HG03521 (cell line): Measurements from ENCODE around the gene MRM1.

Experiments
- ATAC-seq: cut with Tn5 transposase; IDR thresholded peaks from one replicate; pipeline ENCODE4 v1.9.1; 2021; ENCODE audit warnings: mild to moderate bottlenecking, moderate library complexity; ENCODE audit not compliant: unreplicated experiment

MRM1 gene

GRCh38 chr17:36601303-36602029, at the start of gene MRM1:
TSS of gene MRM1 (plus strand) at chr17:36601583. CDS start at chr17:36601811, 228 bp downstream.
- ATAC-seq = peak; percentile 84

DNA sequence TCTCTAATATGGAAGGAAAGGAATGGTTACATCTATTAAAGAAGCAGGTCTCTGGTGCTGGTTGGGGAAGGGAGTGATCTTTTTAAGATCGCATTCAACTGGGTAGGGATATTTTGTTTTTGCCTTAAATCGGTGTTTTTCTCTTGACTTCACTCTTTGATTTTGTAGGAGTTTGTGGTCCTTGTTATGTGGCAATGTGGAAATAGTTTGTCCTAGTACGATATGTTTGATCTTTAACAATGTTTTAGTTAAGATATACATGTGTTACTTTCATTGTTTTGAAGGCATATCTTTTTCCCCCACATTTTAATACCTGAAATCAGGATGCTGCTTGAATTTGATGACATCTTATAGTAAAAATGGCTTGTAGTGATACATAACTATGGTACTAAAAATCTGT, 47.9 kb upstream of the MRM1 start:
- no peak for ATAC-seq

DNA sequence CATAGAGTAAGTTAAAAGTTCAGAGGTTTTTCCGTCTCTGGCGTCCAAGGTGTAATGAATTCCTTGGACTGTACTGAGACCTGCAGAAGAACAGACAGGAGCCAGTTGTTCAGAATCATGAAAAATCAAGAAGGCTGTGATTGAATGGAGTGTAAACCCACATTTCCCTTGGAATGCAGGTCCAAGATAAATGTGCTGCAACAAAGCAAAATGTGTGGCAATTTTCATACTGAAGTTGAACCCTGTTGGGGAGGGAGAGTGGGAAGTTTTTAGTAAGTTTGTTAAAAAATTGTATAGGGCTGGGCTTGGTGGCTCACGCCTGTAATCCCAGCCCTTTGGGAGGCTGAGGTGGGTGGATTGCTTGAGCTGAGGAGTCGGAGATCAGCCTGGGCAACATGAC, 35.3 kb upstream of the MRM1 start:
- ATAC-seq = no peak

DNA sequence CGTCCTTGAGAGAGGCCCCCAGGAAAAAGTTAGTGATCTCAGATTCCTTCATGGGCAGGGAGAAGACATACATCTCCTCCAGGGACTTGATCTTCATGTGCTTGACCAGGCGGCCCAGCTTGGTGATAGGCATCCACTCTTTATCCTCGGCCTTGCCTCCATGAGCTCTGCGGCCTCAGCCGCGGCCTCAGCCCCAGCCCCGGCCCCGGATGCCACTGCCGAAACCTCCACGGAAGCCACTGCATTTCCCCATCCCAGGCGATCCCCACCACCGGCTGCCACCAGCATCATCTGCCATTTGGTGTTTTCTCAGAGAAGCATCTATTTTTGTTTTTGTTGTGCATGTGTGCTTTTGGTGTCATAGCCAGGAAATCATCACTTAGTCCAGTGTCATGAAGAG, 26.4 kb upstream of the MRM1 start:
- ATAC-seq = no peak

DNA sequence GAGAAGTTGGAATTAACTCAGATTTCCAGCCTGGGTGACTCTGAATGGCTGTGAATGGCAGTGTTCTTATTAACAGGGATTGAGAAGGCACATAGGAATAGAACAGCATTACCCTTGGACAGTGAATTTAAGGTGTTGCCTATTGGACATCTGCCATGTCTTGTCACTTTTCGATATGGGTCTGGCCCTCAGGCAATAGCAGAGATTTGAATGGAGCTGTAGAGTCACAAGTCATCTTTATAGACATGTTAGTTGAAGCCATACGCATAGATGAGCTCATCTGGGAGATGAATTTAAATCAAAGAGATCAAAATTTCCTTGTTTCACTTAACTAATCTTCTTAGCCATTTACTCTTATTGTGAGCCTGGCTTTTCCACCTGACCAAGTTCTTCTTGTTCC, 24.6 kb upstream of the MRM1 start:
- no peak for ATAC-seq

- no peak for ATAC-seq
Measured at GRCh38 chr17:36578671-36579070, 22.7 kb upstream of the MRM1 start.

DNA sequence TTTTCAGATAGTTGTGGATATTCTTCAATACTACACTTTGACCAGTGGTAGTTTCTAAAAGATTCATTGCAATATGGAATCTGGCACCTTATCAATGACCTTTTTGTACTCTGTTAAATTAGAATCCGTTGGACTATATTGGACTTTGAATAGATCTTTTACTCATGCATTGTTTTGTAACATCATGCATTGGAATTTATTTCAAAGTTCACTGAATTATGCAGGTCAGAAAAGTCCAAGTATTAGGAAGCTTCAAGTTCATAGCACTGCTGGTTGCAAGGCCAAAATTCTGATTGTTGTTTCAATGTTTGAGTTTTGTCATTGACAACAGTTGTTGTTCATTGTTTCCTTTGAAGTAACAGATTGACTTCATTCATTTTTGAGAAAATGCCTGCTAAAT, 17.6 kb upstream of the MRM1 start:
- no peak for ATAC-seq

GRCh38 chr17:36586138-36586537, 15.2 kb upstream of the MRM1 start:
- ATAC-seq = no peak

DNA sequence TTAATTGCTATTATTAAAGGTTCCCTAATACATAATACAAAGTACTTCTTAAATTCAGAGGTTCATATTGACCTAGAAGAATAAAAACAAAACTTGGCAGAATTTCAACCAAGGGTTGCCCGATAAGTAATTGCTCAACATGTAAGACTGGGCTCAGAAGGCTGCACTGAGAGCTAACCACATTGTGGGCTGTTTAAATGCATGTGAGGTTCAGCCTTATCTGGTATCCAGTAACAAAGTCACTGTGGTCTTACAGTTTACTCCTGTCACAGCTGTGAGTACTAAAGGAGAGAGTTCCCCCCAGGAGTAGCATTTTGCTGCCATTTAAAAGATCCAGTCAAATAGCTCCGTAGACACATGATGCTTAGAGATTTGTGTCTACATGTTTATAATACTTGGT, 11.3 kb upstream of the MRM1 start:
- no peak for ATAC-seq

- ATAC-seq = no peak
Measured at GRCh38 chr17:36591434-36592315, 9.7 kb upstream of the MRM1 start, which contains the start of gene DHRS11. TSS of gene DHRS11 (plus strand) at chr17:36591879. CDS start at chr17:36592010, 131 bp downstream.

DNA sequence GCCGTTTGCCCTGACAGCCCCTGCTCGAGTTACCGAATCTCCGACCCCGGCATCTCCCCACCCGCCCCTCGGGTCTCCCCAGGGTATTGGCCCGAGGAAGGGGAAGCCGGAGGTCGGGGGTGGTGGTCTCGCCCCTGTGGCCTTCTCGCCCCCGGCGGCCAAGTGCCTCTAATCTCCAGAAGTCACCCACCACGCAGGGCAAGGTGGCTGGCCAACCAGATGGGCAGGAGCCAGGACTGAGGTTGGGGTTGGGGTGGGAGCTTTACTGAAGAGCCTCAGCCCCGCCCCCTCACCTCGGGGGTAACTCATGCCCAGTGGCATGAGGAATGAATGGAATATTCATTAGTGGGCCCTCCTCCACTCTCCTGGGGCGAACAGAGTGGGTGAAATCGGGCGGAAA, 9.1 kb upstream of the MRM1 start:
- ATAC-seq = no peak

- ATAC-seq = no peak
Measured at GRCh38 chr17:36592716-36593321, 8.6 kb upstream of the MRM1 start.

GRCh38 chr17:36593656-36594316, 7.6 kb upstream of the MRM1 start:
- no peak for ATAC-seq

DNA sequence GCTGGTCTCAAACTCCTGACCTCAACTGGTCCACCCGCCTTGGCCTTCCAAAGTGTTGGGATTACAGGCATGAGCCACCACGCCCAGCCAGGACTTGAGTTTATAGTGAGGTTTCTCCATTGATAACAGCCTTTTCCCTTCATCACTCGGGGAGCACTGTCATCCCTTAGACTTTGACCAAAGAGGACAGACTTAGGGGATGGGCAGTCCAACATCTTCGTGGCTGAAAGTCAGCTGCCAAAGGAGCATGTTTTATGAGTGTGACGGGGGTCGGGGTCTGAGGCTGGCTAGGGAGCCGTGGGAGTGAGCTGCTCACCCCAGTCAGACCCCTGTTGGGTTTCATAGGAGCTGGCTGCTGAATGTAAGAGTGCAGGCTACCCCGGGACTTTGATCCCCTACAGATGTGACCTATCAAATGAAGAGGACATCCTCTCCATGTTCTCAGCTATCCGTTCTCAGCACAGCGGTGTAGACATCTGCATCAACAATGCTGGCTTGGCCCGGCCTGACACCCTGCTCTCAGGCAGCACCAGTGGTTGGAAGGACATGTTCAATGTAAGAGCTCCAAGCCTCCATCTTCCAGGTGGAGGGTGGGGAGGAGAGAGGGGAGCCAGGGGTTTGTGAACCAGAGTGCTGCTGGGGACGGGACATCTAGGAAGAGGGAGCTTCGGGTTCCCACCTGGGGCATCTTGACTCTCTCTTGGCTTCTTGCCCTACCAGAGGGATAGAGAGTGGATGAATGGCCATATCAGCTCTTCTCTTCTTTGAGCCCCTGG, 6.6 kb upstream of the MRM1 start:
- no peak for ATAC-seq

- no peak for ATAC-seq
Measured at GRCh38 chr17:36597226-36597625, 4.2 kb upstream of the MRM1 start.

DNA sequence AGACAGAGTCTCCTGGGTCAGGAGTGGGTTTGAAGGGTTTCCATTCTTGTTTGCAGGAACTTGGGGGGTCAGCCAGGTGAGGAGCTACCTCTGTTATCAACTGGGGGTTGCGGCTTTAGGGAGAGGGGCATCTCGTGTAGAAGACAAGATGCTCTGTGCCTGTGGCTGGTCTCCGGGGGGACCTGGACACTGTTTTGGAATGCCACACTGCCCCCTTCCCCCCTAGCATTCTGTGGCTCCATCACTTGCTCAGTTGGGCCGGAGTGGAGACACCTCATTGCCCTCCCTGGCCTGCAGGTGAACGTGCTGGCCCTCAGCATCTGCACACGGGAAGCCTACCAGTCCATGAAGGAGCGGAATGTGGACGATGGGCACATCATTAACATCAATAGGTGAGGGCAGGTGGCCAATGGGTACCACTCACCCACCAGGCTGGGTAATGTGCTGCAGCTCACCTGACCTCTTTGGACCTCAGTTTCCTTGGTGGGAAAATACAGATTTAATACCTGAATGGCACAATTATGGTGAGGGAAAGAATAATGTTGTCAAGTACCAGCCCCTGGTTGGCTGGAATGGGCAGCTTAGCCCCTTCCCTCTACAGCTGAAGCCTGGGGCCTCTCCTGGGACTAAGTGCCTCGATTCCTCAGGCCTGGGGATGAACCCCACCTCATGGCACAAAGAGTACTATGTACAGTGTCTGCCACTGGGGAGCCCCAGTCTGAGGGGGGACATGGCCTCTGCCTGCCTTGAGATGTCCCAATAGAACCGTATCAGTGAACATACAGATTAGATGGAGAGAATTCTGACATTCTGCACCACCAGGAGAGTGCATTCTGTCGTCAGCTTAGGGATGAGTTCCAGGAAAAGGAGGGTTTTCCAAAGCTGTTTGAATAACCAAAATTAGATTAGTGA, 3.3 kb upstream of the MRM1 start:
- no peak for ATAC-seq

- no peak for ATAC-seq
Measured at GRCh38 chr17:36598951-36599401, 2.4 kb upstream of the MRM1 start.

- no peak for ATAC-seq
Measured at GRCh38 chr17:36599546-36600250, 1.7 kb upstream of the MRM1 start.

DNA sequence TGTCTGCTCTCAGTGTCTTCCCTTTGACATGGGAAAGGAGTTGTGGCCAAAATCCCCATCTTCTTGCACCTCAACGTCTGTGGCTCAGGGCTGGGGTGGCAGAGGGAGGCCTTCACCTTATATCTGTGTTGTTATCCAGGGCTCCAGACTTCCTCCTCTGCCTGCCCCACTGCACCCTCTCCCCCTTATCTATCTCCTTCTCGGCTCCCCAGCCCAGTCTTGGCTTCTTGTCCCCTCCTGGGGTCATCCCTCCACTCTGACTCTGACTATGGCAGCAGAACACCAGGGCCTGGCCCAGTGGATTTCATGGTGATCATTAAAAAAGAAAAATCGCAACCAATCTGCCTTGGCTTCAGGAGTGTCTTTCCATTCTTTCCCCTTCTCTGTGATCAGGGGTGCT, 918 bp upstream of the MRM1 start:
- ATAC-seq = no peak
